ENCODE results near the gene CRADD. TPM values are rescaled to one million over a fixed set of nuclear protein-coding genes. Genes with fewer than 3 reads are reported as not detected.

The CRADD gene
- total RNA-seq, 4 donors from 2014 or later, result 16.1 to 43.3 (median 26.5) TPM

DNA sequence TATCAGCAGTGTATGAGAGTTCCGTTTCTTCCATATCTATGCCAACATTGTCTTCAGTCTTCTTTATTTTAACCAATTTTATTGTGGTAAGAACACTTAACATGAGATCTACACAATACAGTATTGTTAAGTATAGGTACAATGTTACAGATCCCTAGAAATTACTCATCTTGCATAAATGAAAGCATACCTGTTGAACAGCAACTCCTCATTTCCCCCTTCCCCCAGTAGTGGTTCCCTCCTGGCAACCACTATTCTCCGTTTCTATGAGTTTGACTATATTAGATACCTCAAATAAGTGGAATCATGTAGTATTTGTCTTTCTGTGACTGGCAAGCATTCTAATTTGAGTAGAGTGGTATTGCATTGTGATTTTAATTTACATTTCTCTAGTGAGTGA, 150.5 kb downstream of the CRADD start:
- 87 to 90% methylated on average over 2 of the region's 2 CpGs for WGBS, 2 donors
- intact Hi-C loops (cut with DNase I; ENCODE audit: low total_unique reads), result no loop called here
- no peak for TF ChIP-seq POLR2A (IDR thresholded peaks at IDR 0.05)
- TF ChIP-seq, protein P1, sequence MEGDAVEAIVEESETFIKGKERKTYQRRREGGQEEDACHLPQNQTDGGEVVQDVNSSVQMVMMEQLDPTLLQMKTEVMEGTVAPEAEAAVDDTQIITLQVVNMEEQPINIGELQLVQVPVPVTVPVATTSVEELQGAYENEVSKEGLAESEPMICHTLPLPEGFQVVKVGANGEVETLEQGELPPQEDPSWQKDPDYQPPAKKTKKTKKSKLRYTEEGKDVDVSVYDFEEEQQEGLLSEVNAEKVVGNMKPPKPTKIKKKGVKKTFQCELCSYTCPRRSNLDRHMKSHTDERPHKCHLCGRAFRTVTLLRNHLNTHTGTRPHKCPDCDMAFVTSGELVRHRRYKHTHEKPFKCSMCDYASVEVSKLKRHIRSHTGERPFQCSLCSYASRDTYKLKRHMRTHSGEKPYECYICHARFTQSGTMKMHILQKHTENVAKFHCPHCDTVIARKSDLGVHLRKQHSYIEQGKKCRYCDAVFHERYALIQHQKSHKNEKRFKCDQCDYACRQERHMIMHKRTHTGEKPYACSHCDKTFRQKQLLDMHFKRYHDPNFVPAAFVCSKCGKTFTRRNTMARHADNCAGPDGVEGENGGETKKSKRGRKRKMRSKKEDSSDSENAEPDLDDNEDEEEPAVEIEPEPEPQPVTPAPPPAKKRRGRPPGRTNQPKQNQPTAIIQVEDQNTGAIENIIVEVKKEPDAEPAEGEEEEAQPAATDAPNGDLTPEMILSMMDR (IDR thresholded peaks at IDR 0.05), result no peak
- no peak for DNase-seq (ENCODE audit: low spot score in 2 of 2)
- no peak overlapping the region for H3K4me3 ChIP-seq (ENCODE audit: low read depth, poor library complexity, severe bottlenecking)

DNA sequence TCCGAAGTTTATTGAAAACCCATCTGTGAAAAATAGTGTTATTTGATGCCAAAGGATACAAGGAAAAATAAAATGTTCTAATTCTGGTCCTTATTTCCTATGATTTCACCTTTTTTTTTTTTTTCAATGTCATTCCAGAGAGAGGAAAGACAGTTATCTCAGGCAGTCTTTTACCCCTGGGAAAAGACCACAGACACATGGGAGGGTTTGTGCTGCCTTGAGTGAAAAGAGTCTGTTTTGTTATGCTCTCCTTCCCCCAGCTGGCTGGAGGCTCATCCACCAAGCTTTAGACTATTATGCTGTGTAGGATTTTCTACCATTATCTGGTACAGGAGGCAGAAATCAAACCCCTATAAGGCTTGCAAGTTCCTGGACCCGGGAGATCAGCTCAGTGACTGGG, 151.8 kb downstream of the CRADD start:
- WGBS, 2 donors, result 67 to 81% methylated on average over 2 of the region's 2 CpGs
- H3K4me3 ChIP-seq (ENCODE audit: low read depth, poor library complexity, severe bottlenecking), result no peak overlapping the region
- TF ChIP-seq, protein P1 (IDR thresholded peaks at IDR 0.05), result no peak
- TF ChIP-seq POLR2A (IDR thresholded peaks at IDR 0.05), result no peak
- no peak for DNase-seq (ENCODE audit: low spot score in 2 of 2)
- intact Hi-C loops (cut with DNase I; ENCODE audit: low total_unique reads), result no loop called here

DNA sequence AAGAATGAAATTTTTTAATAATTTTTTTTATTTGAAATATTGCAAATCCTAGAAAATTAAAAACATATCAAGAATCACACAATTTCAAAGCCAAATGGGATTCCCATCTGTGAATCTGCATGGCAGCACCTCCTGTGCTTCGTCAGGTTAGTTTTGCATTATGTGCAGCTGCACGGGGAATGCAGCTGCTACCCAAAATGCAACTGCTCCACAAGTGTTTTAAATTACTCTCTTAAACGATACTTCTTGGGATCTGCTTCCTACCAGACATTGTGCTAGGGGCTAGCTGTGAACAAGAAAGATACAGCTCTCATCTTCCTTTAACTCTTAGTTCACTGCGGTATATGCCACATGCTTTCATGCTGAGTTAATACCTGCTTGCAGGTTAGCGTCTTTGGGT, 154.2 kb downstream of the CRADD start:
- WGBS, 2 donors, result 80 to 91% methylated on average over 5 of the region's 5 CpGs

DNA sequence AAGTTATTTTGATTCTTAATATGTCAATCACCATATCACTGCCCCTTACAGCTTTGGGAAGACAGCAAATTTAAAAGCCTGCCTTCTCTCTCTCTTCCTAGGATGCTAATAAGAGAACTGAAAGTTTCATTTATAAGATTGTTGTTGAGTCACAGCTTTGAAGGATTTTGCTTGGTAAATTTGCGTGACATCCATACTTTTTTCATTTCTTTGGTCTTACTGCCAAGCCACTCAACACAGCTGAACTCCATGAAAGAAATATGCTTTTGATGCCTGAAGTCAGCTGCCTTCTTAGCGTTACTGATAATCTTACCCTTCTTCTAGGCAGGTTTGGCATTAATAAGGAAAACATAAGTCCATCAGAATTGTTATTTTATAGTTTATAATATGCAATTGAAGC, 155.0 kb downstream of the CRADD start:
- H3K4me3 ChIP-seq (ENCODE audit: low read depth, poor library complexity, severe bottlenecking), result no peak overlapping the region
- WGBS, 2 donors, result 75% methylated on average over 2 of the region's 2 CpGs
- no peak for TF ChIP-seq POLR2A (IDR thresholded peaks at IDR 0.05)
- TF ChIP-seq, protein P1 (IDR thresholded peaks at IDR 0.05), result no peak
- no peak for DNase-seq (ENCODE audit: low spot score in 2 of 2)
- intact Hi-C loops (cut with DNase I; ENCODE audit: low total_unique reads), result no loop called here

More for the DNA sequence above, 154.2 kb downstream of the CRADD start:
- intact Hi-C loops (cut with DNase I; ENCODE audit: low total_unique reads), result no loop called here
- no peak for DNase-seq (ENCODE audit: low spot score in 2 of 2)
- no peak overlapping the region for H3K4me3 ChIP-seq (ENCODE audit: low read depth, poor library complexity, severe bottlenecking)
- TF ChIP-seq, protein P1 (IDR thresholded peaks at IDR 0.05), result no peak
- TF ChIP-seq POLR2A (IDR thresholded peaks at IDR 0.05), result no peak

DNA sequence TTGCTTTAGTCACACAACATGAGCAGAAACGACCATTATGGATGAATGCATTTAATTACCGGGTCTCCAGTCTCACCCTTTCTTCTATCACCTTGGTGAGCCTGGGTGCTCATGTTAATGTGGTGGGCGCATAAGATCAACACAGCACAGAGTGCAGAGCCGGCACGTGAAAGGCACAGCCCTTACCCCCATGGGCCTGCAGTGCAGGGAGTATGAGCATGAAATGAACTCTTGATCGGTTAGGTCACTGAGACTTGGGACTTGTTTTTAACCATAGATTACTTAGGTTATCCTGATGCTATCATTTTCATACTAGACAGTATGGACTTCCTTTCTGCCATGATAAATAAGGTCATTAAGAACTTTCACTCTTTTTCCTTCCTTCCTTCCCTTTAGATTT, 156.8 kb downstream of the CRADD start:
- intact Hi-C loops (cut with DNase I; ENCODE audit: low total_unique reads), result no loop called here

More for the DNA sequence above, 156.8 kb downstream of the CRADD start:
- no peak overlapping the region for H3K4me3 ChIP-seq (ENCODE audit: low read depth, poor library complexity, severe bottlenecking)
- TF ChIP-seq, protein P1 (IDR thresholded peaks at IDR 0.05), result no peak
- TF ChIP-seq POLR2A (IDR thresholded peaks at IDR 0.05), result no peak
- no peak for DNase-seq (ENCODE audit: low spot score in 2 of 2)
- WGBS, 2 donors, result 94 to 96% methylated on average over 6 of the region's 6 CpGs
